Body of pancreas (tissue), 4 donors: ENCODE results near the gene KIRREL3. TPM values are rescaled to one million over a fixed set of nuclear protein-coding genes. Genes with fewer than 3 reads are reported as not detected.
A peak's percentile ranks its signal among the peaks of the same experiment; 100 is the strongest.

Source experiments
- ATAC-seq: fragments of 150-250 bp; one replicate; pipeline ENCODE4 v1.9.1; 2016
- DNase-seq, 4 donors: peaks; one replicate each; pipeline ENCODE4 v3.0.0-alpha.2; 2019
- H3K27ac ChIP-seq, 4 donors: fragments of 200-600 bp; sonication (generic); 1 replicate in 3 of 4; 2 replicates in 1 of 4; pipeline versions ENCODE4 v1.5.1 to v1.6.1; 2016 to 2019; ENCODE audit warnings: mild to moderate bottlenecking in 1 of 4, mixed read lengths in 1 of 4, moderate library complexity in 1 of 4
- H3K27me3 ChIP-seq, 2 donors: fragments of 200-600 bp; sonication (generic); one replicate each; pipeline ENCODE4 v1.6.0; 2016; ENCODE audit warnings: mild to moderate bottlenecking in 1 of 2
- H3K36me3 ChIP-seq, 2 donors: fragments of 200-600 bp; sonication (generic); replicated peaks in 1 of 2; 2 replicates each; pipeline ENCODE4 v1.5.1; 2016; ENCODE audit warnings: low read depth in 2 of 2; ENCODE audit not compliant: insufficient read depth in 1 of 2
- H3K4me1 ChIP-seq: fragments of 200-600 bp; sonication (generic); one replicate; pipeline ENCODE4 v1.6.0; 2016
- H3K4me3 ChIP-seq, 2 donors: fragments of 200-600 bp; sonication (generic); 1 replicate in 1 of 2; 2 replicates in 1 of 2; pipeline ENCODE4 v1.5.1; 2016 to 2019
- H3K9me3 ChIP-seq, 3 donors: fragments of 200-600 bp; sonication (generic); 1 replicate in 2 of 3; 2 replicates in 1 of 3; pipeline ENCODE4 v1.5.1; 2016
- CTCF ChIP-seq, 7 experiments: fragments of 450-650 bp in 4 of 7; fragments of 200-600 bp in 3 of 7; sonication (generic) in 3 of 7; IDR thresholded peaks; one replicate each; pipeline ENCODE4 v1.5.1; 2016 to 2019; ENCODE audit warnings: antibody characterized with exemption in 7 of 7
- POLR2A ChIP-seq, 3 donors: fragments of 450-650 bp; IDR thresholded peaks; one replicate each; pipeline ENCODE4 v1.6.1; 2016; ENCODE audit warnings: antibody characterized with exemption in 3 of 3, mild to moderate bottlenecking in 2 of 3
- WGBS, 2 donors: methylation state at CpG; one replicate each; pipeline ENCODE4 v1.1.5; 2017; 5-methylcytosine and 5-hydroxymethylcytosine counted together
- intact Hi-C: fragments of 100-400 bp; cut with DNase I; formaldehyde crosslinking; loops from one replicate; pipeline ENCODE4 v1.15.1; 2023
- total RNA-seq, 2 donors: library from RNA; depleted of rRNA; stranded (reverse); fragments of >200 nt; gene quantifications; one replicate each; pipeline ENCODE4 v1.1.0, GENCODE V29; 2016

KIRREL3 gene
- total RNA-seq, 2 donors from 2014 or later, result 0.26 TPM; not detected in 1

DNA sequence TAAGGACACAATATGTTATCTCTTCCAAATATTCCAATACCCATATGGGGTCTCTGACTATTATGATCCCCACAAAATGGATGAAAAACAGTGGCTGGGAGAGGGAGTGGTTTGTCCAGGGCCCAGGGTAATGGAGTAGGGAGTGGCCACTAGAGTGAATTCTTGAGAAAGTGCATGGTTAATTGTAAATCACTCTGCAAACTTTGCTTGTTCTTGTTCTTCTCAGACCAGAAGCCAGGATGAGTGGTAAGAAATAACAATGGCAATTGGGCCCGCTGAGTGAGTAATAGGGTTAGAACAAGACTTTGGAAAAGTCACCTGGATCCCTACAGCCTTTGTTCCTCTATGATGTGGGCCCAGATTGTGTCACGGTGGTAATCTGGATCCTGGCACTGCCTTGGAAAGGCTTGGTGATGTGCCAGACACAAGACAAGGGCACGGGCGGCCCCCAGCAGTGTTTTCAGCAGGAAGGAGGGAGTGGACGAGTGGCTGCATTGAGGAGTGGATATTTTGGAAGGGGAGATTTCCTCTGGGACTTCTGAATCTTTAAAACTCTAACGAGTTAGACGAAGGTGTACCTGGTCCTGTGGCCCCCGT is 18.2 kb upstream of the KIRREL3 start:
- DNase-seq (peak in 3 of 4 donors; percentile 16 to 37 (median 25)), ATAC-seq (peak; percentile 71)
- WGBS, 2 donors, result 49 to 69% methylated on average over 8 of the region's 8 CpGs
- Histone ChIP-seq H3K36me3 (no peaks in the 10 kb centered on the region), H3K27me3 (no peaks in the 10 kb centered on the region), H3K9me3 (no peaks in the 10 kb centered on the region), H3K4me1 (peaks cover 8% of the 10 kb centered on the region), H3K27ac (peak overlapping the region in 3 of 4 donors; percentile 28 to 65 (median 41)), H3K4me3 (no peak overlapping the region)
- intact Hi-C loops, result no loop called here
- TF ChIP-seq CTCF (IDR thresholded peaks at IDR 0.05) (no peak), POLR2A (IDR thresholded peaks at IDR 0.05) (no peak)

GRCh38 chr11:127017482-127017881 is 16.9 kb upstream of the KIRREL3 start:
- DNase-seq (no peak), ATAC-seq (no peak)
- peaks cover 8% of the 10 kb centered on the region for H3K4me1 ChIP-seq
- intact Hi-C loops, result no loop called here
- no peak overlapping the region for H3K27ac ChIP-seq
- no peaks in the 10 kb centered on the region for H3K36me3 ChIP-seq
- TF ChIP-seq CTCF (IDR thresholded peaks at IDR 0.05) (no peak), POLR2A (IDR thresholded peaks at IDR 0.05) (no peak)
- 55 to 73% methylated on average over 7 of the region's 7 CpGs for WGBS, 2 donors
- no peak overlapping the region for H3K4me3 ChIP-seq
- no peaks in the 10 kb centered on the region for H3K27me3 ChIP-seq
- no peaks in the 10 kb centered on the region for H3K9me3 ChIP-seq

DNA sequence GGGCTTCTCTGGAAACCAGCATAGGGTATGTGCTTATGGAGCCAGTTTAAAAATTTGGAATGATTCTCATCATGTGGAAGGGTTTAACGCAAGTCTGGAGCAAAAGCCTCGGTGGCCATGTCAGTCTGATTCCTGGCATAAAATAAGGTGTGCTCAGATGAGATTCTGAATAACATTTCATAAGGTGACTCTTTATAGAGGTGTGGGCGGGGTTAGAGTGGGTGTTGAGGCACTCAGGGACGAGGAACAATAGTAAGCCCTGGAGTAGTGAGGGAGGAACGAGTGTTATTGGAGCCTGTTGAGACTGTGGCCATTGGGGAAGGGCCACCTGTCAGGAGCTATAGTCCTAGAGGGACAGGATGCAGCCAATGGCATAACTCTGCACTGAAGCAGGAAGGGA is 13.0 kb upstream of the KIRREL3 start:
- TF ChIP-seq POLR2A (IDR thresholded peaks at IDR 0.05) (no peak), CTCF (IDR thresholded peaks at IDR 0.05) (no peak)
- Histone ChIP-seq H3K9me3 (no peaks in the 10 kb centered on the region), H3K27me3 (no peaks in the 10 kb centered on the region), H3K4me3 (no peak overlapping the region), H3K4me1 (peaks cover under 1% of the 10 kb centered on the region), H3K27ac (no peak overlapping the region), H3K36me3 (no peaks in the 10 kb centered on the region)
- intact Hi-C loops, result no loop called here
- ATAC-seq (no peak), DNase-seq (no peak)
- 51 to 57% methylated on average over 5 of the region's 5 CpGs for WGBS, 2 donors

DNA sequence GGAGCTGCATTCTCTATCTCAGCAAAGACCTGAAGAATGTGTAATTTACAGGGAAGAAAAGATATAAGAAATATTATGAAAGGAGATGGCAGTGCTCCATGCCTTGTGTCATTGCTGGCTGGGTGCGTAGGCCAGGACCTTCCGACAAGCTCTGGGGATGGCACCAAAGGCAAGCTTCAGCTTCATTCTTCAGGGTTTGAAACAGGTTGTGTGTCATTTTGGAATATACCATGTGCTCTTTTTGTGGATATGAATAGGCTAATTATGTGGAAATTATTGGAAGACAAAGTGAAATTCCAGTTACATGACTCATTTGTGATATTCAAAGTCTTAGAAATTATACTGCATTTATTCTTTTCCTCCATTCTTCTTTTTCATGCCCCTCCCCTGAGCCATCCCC is 5.7 kb upstream of the KIRREL3 start:
- Histone ChIP-seq H3K4me1 (peaks cover 9% of the 10 kb centered on the region), H3K27ac (no peak overlapping the region), H3K9me3 (no peaks in the 10 kb centered on the region), H3K27me3 (peaks cover 3 to 14% of the 10 kb centered on the region in 2 donors), H3K4me3 (no peak overlapping the region), H3K36me3 (no peaks in the 10 kb centered on the region)
- DNase-seq (no peak), ATAC-seq (no peak)
- intact Hi-C loops, result loop anchor here (10.0 kb wide), 1 partner anchor 562 kb away; no protein-coding TSS in a partner anchor
- TF ChIP-seq POLR2A (IDR thresholded peaks at IDR 0.05) (no peak), CTCF (IDR thresholded peaks at IDR 0.05) (no peak)
- WGBS, 2 donors, result 89 to 97% methylated on average over 2 of the region's 2 CpGs
